Measurements from ENCODE around the gene KRT6A. TPM values are rescaled to one million over a fixed set of nuclear protein-coding genes. Genes with fewer than 3 reads are reported as not detected.

KRT6A gene
- total and polyA plus RNA-seq, 2 donors (not counting 1 experiment from before 2014, with no cell fraction given) = not detected

- Histone ChIP-seq H4K20me1 (ENCODE audit: control insufficient read depth, insufficient read depth, low read length, poor library complexity, severe bottlenecking) (no peaks in the 10 kb centered on the region), H2AFZ (ENCODE audit: insufficient read depth, low read depth, low read length, poor library complexity, severe bottlenecking) (no peak overlapping the region), H3K27ac (ENCODE audit: low read length in 2 of 2) (no peak overlapping the region), H3K36me3 (replicated peaks in 1 of 2; ENCODE audit: control extremely low read depth in 1 of 2, control insufficient read depth in 1 of 2, extremely low read depth in 1 of 2, insufficient read depth in 2 of 2, low read length in 1 of 2) (no peaks in the 10 kb centered on the region), H3K9me3 (ENCODE audit: control extremely low read depth in 1 of 3, control insufficient read depth in 2 of 3, insufficient read depth in 1 of 3, low read length in 2 of 3) (no peaks in the 10 kb centered on the region), H3K4me3 (ENCODE audit: control extremely low read depth in 1 of 5, extremely low read depth in 1 of 5, insufficient read depth in 1 of 5, low read depth in 2 of 5, low read length in 4 of 5) (no peak overlapping the region), H3K4me2 (replicated peaks; ENCODE audit: low read depth, low read length, poor library complexity, severe bottlenecking) (no peak overlapping the region), H3K79me2 (ENCODE audit: control insufficient read depth, insufficient read depth, low read length) (no peaks in the 10 kb centered on the region), H3K4me1 (ENCODE audit: control insufficient read depth in 2 of 2, insufficient read depth in 2 of 2, low read length in 2 of 2) (no peaks in the 10 kb centered on the region), H3K27me3 (replicated peaks in 1 of 4; ENCODE audit: control extremely low read depth in 1 of 4, control insufficient read depth in 3 of 4, insufficient read depth in 4 of 4, low read length in 3 of 4) (no peaks in the 10 kb centered on the region), H3K9ac (ENCODE audit: low read length) (no peak overlapping the region)
- TF ChIP-seq CTCF (IDR thresholded peaks at IDR 0.05) (no peak), EZH2 (IDR thresholded peaks at IDR 0.05; ENCODE audit: borderline replicate concordance, insufficient read depth, low read depth, low read length, poor library complexity, severe bottlenecking) (no peak)
- ATAC-seq (ENCODE audit: low read depth) (no peak), DNase-seq (no peak)
- H3K27ac Mint-ChIP-seq = no peak overlapping the region
- H3K4me3 Mint-ChIP-seq = no peak overlapping the region
- no peaks in the 10 kb centered on the region for H3K4me1 Mint-ChIP-seq
- POLR2A ChIA-PET = no interaction called here
- CTCF ChIA-PET = no interaction called here
- intact Hi-C loops (cut with micrococcal nuclease) = loop anchor here (2.0 kb wide), 1 partner anchor 23 kb away; no protein-coding TSS in a partner anchor
- peaks cover 24% of the 10 kb centered on the region for H3K27me3 Mint-ChIP-seq
- peaks cover 9% of the 10 kb centered on the region for H3K9me3 Mint-ChIP-seq (ENCODE audit: insufficient read depth)
- WGBS (ENCODE audit: insufficient coverage) = no CpG with 5 or more reads among the region's 2 CpGs
Measured at GRCh38 chr12:52474212-52474611, 18.8 kb downstream of the KRT6A start.

GRCh38 chr12:52473768-52474167, 19.3 kb downstream of the KRT6A start, which contains the start of gene KRT6C:
Gene KRT6C, minus strand, starts transcription at chr12:52473805. Its CDS starts 68 bp downstream, at chr12:52473737.
- WGBS (ENCODE audit: insufficient coverage) = 88% methylated on average over 4 of the region's 4 CpGs
- no peak within 1 kb of the TSS for H3K9ac ChIP-seq (ENCODE audit: low read length)
- H3K27me3 Mint-ChIP-seq = peaks cover 25% of the 10 kb centered on the region
- no peaks in the 10 kb centered on the region for H3K4me1 Mint-ChIP-seq
- ATAC-seq (ENCODE audit: low read depth) (no peak), DNase-seq (no peak)
- ChIA-PET POLR2A (no interaction called here), CTCF (no interaction called here)
- no peak within 1 kb of the TSS for H3K4me3 ChIP-seq (ENCODE audit: control extremely low read depth in 1 of 5, extremely low read depth in 1 of 5, insufficient read depth in 1 of 5, low read depth in 2 of 5, low read length in 4 of 5)
- H3K9me3 Mint-ChIP-seq (ENCODE audit: insufficient read depth) = peaks cover 9% of the 10 kb centered on the region
- no peaks in the 10 kb centered on the region for H3K79me2 ChIP-seq (ENCODE audit: control insufficient read depth, insufficient read depth, low read length)
- no peaks in the 10 kb centered on the region for H3K9me3 ChIP-seq (ENCODE audit: control extremely low read depth in 1 of 3, control insufficient read depth in 2 of 3, insufficient read depth in 1 of 3, low read length in 2 of 3)
- no peaks in the 10 kb centered on the region for H3K27me3 ChIP-seq (replicated peaks in 1 of 4; ENCODE audit: control extremely low read depth in 1 of 4, control insufficient read depth in 3 of 4, insufficient read depth in 4 of 4, low read length in 3 of 4)
- H3K36me3 ChIP-seq (replicated peaks in 1 of 2; ENCODE audit: control extremely low read depth in 1 of 2, control insufficient read depth in 1 of 2, extremely low read depth in 1 of 2, insufficient read depth in 2 of 2, low read length in 1 of 2) = no peaks in the 10 kb centered on the region
- intact Hi-C loops (cut with micrococcal nuclease) = loop anchor here (2.0 kb wide), 1 partner anchor 23 kb away; no protein-coding TSS in a partner anchor
- H3K4me3 Mint-ChIP-seq = no peak within 1 kb of the TSS
- no peak for TF ChIP-seq EZH2 (IDR thresholded peaks at IDR 0.05; ENCODE audit: borderline replicate concordance, insufficient read depth, low read depth, low read length, poor library complexity, severe bottlenecking)
- TF ChIP-seq CTCF (IDR thresholded peaks at IDR 0.05) = no peak
- no peaks in the 10 kb centered on the region for H4K20me1 ChIP-seq (ENCODE audit: control insufficient read depth, insufficient read depth, low read length, poor library complexity, severe bottlenecking)
- no peak within 1 kb of the TSS for H3K27ac ChIP-seq (ENCODE audit: low read length in 2 of 2)
- no peaks in the 10 kb centered on the region for H3K4me1 ChIP-seq (ENCODE audit: control insufficient read depth in 2 of 2, insufficient read depth in 2 of 2, low read length in 2 of 2)
- H3K4me2 ChIP-seq (replicated peaks; ENCODE audit: low read depth, low read length, poor library complexity, severe bottlenecking) = no peak within 1 kb of the TSS
- H2AFZ ChIP-seq (ENCODE audit: insufficient read depth, low read depth, low read length, poor library complexity, severe bottlenecking) = no peak within 1 kb of the TSS
- no peak within 1 kb of the TSS for H3K27ac Mint-ChIP-seq

Data from B cell (primary cell).